Mesenchymal stem cell (in vitro differentiated cells and primary cell): Measurements from ENCODE around the gene PPL.

ENCODE experiments used
- DNase-seq: peaks from one replicate; pipeline ENCODE4 v3.0.0-alpha.2; 2013
- H2AFZ ChIP-seq: one replicate; pipeline ENCODE4 v1.6.1; 2013; ENCODE audit warnings: low read depth, mild to moderate bottlenecking, control low read depth, inconsistent platforms, low read length, moderate library complexity
- H2AK5ac ChIP-seq: 2 replicates; pipeline ENCODE4 v1.6.1; 2013; ENCODE audit warnings: low read length, moderate library complexity, mild to moderate bottlenecking, inconsistent platforms; ENCODE audit not compliant: severe bottlenecking
- H2BK120ac ChIP-seq: one replicate; pipeline ENCODE4 v1.6.1; 2013; ENCODE audit warnings: low read depth, mild to moderate bottlenecking, inconsistent platforms, low read length, moderate library complexity
- H2BK12ac ChIP-seq, 2 experiments: one replicate each; pipeline ENCODE4 v1.6.1; 2013; ENCODE audit warnings: inconsistent platforms in 2 of 2, low read length in 2 of 2, mild to moderate bottlenecking in 2 of 2, moderate library complexity in 2 of 2, control low read depth in 1 of 2
- H2BK15ac ChIP-seq: one replicate; pipeline ENCODE4 v1.6.1; 2013; ENCODE audit warnings: mild to moderate bottlenecking, low read depth, inconsistent platforms; ENCODE audit not compliant: poor library complexity, severe bottlenecking
- H2BK5ac ChIP-seq: 2 replicates; pipeline ENCODE4 v1.6.1; 2013; ENCODE audit warnings: low read depth, mild to moderate bottlenecking, low read length, control low read depth, inconsistent platforms; ENCODE audit not compliant: poor library complexity, severe bottlenecking
- H3K14ac ChIP-seq, 2 experiments: one replicate each; pipeline ENCODE4 v1.6.1; 2013; ENCODE audit warnings: inconsistent platforms in 2 of 2, low read length in 2 of 2, control low read depth in 1 of 2, mild to moderate bottlenecking in 1 of 2, moderate library complexity in 1 of 2
- H3K18ac ChIP-seq, 2 experiments: one replicate each; pipeline ENCODE4 v1.6.1; 2013; ENCODE audit warnings: inconsistent platforms in 2 of 2, low read length in 2 of 2, control low read depth in 1 of 2, low read depth in 1 of 2, mild to moderate bottlenecking in 1 of 2
- H3K23ac ChIP-seq, 2 experiments: one replicate each; pipeline ENCODE4 v1.6.1; 2013; ENCODE audit warnings: inconsistent platforms in 2 of 2, low read length in 2 of 2, mild to moderate bottlenecking in 2 of 2, moderate library complexity in 2 of 2, control low read depth in 1 of 2
- H3K27ac ChIP-seq: 2 replicates; pipeline ENCODE4 v1.5.1; 2013; ENCODE audit warnings: mild to moderate bottlenecking, moderate library complexity, low read length, control low read depth, inconsistent platforms; ENCODE audit not compliant: poor library complexity, severe bottlenecking
- H3K27me3 ChIP-seq, 2 experiments: 2 replicates each; pipeline versions ENCODE4 v1.6.1 to v1.7.0; 2013; ENCODE audit warnings: low read length in 2 of 2, mild to moderate bottlenecking in 2 of 2, moderate library complexity in 2 of 2, control low read depth in 1 of 2, inconsistent platforms in 1 of 2; ENCODE audit not compliant: control insufficient read depth in 1 of 2, insufficient read depth in 1 of 2
- H3K36me3 ChIP-seq, 2 experiments: 2 replicates each; pipeline versions ENCODE4 v1.6.1 to v1.7.0; 2013; ENCODE audit warnings: low read length in 2 of 2, control low read depth in 1 of 2, inconsistent platforms in 1 of 2, low read depth in 1 of 2, mild to moderate bottlenecking in 1 of 2; ENCODE audit not compliant: insufficient read depth in 2 of 2, control insufficient read depth in 1 of 2
- H3K4ac ChIP-seq, 2 experiments: one replicate each; pipeline ENCODE4 v1.6.1; 2013; ENCODE audit warnings: inconsistent platforms in 2 of 2, low read length in 2 of 2, mild to moderate bottlenecking in 2 of 2, moderate library complexity in 2 of 2, control low read depth in 1 of 2, low read depth in 1 of 2
- H3K4me1 ChIP-seq: 2 replicates; pipeline ENCODE4 v1.6.1; 2013; ENCODE audit warnings: low read depth, low read length, control low read depth; ENCODE audit not compliant: control insufficient read depth, insufficient read depth
- H3K4me2 ChIP-seq: 2 replicates; pipeline ENCODE4 v1.6.1; 2013; ENCODE audit warnings: low read length, mild to moderate bottlenecking, inconsistent platforms; ENCODE audit not compliant: poor library complexity, severe bottlenecking
- H3K4me3 ChIP-seq, 2 experiments: 2 replicates each; pipeline versions ENCODE4 v1.5.1 to v1.7.0; 2013; ENCODE audit warnings: low read length in 2 of 2, mild to moderate bottlenecking in 2 of 2, control low read depth in 1 of 2, low read depth in 1 of 2; ENCODE audit not compliant: insufficient read depth in 1 of 2
- H3K79me1 ChIP-seq: replicated peaks from 2 replicates; pipeline ENCODE4 v1.6.1; 2013; ENCODE audit warnings: mild to moderate bottlenecking, control low read depth, low read length, inconsistent platforms; ENCODE audit not compliant: poor library complexity, severe bottlenecking
- H3K9ac ChIP-seq: 2 replicates; pipeline ENCODE4 v1.7.0; 2013; ENCODE audit warnings: mild to moderate bottlenecking, low read length, moderate library complexity
- H3K9me3 ChIP-seq: 2 replicates; pipeline ENCODE4 v1.7.0; 2013; ENCODE audit warnings: mild to moderate bottlenecking, low read length; ENCODE audit not compliant: control insufficient read depth
- H4K8ac ChIP-seq: one replicate; pipeline ENCODE4 v1.6.1; 2013; ENCODE audit warnings: inconsistent platforms, mild to moderate bottlenecking, low read length, moderate library complexity
- H4K91ac ChIP-seq: one replicate; pipeline ENCODE4 v1.6.1; 2013; ENCODE audit warnings: mild to moderate bottlenecking, low read length, inconsistent platforms
- WGBS: methylation state at CpG from one replicate; pipeline ENCODE4 v1.1.7; 2013; ENCODE audit warnings: mixed read lengths; 5-methylcytosine and 5-hydroxymethylcytosine counted together

PPL gene

GRCh38 chr16:4981473-4981872 is 44.5 kb upstream of the PPL start:
- Histone ChIP-seq H2AK5ac (no peak overlapping the region), H3K79me1 (no peaks in the 10 kb centered on the region), H2BK5ac (no peak overlapping the region), H3K27me3 (peaks cover 34 to 43% of the 10 kb centered on the region in 2 experiments), H2AFZ (no peak overlapping the region), H3K9ac (no peak overlapping the region), H3K9me3 (no peaks in the 10 kb centered on the region), H3K23ac (no peak overlapping the region), H3K4ac (no peak overlapping the region), H3K36me3 (no peaks in the 10 kb centered on the region), H2BK120ac (no peak overlapping the region), H4K91ac (no peak overlapping the region), H3K18ac (no peak overlapping the region), H4K8ac (no peak overlapping the region), H2BK12ac (peak overlapping the region in 1 of 2 experiments; percentile 25), H3K4me3 (no peak overlapping the region), H3K4me1 (no peaks in the 10 kb centered on the region), H2BK15ac (no peak overlapping the region), H3K4me2 (no peak overlapping the region), H3K27ac (no peak overlapping the region), H3K14ac (no peak overlapping the region)
- no peak for DNase-seq
- 86% methylated on average over 7 of the region's 7 CpGs for WGBS

- H2AFZ ChIP-seq: no peak overlapping the region
- no peak overlapping the region for H3K4me3 ChIP-seq
- H2BK12ac ChIP-seq: no peak overlapping the region
- H3K9me3 ChIP-seq: no peaks in the 10 kb centered on the region
- no peak for DNase-seq
- H3K79me1 ChIP-seq: no peaks in the 10 kb centered on the region
- H3K18ac ChIP-seq: no peak overlapping the region
- no peak overlapping the region for H3K27ac ChIP-seq
- H3K4me1 ChIP-seq: no peaks in the 10 kb centered on the region
- peaks cover 29 to 36% of the 10 kb centered on the region in 2 experiments for H3K27me3 ChIP-seq
- no peak overlapping the region for H2BK5ac ChIP-seq
- no peak overlapping the region for H3K9ac ChIP-seq
- H4K91ac ChIP-seq: no peak overlapping the region
- no peak overlapping the region for H3K14ac ChIP-seq
- no peaks in the 10 kb centered on the region for H3K36me3 ChIP-seq
- WGBS: 93% methylated on average over 7 of the region's 10 CpGs
- H2AK5ac ChIP-seq: no peak overlapping the region
- no peak overlapping the region for H3K23ac ChIP-seq
- H2BK120ac ChIP-seq: no peak overlapping the region
- H4K8ac ChIP-seq: no peak overlapping the region
- no peak overlapping the region for H3K4me2 ChIP-seq
- H3K4ac ChIP-seq: no peak overlapping the region
- no peak overlapping the region for H2BK15ac ChIP-seq
Measured at GRCh38 chr16:4980691-4981090, 43.7 kb upstream of the PPL start.

GRCh38 chr16:4979736-4980660 is 43.0 kb upstream of the PPL start:
- Histone ChIP-seq H3K27me3 (peaks cover 29 to 36% of the 10 kb centered on the region in 2 experiments), H4K91ac (no peak overlapping the region), H3K36me3 (no peaks in the 10 kb centered on the region), H2BK5ac (no peak overlapping the region), H3K23ac (no peak overlapping the region), H3K18ac (no peak overlapping the region), H3K27ac (no peak overlapping the region), H3K4me3 (no peak overlapping the region), H2BK120ac (no peak overlapping the region), H3K4me2 (no peak overlapping the region), H3K9ac (no peak overlapping the region), H2AK5ac (no peak overlapping the region), H4K8ac (no peak overlapping the region), H3K9me3 (no peaks in the 10 kb centered on the region), H2BK15ac (no peak overlapping the region), H2AFZ (no peak overlapping the region), H2BK12ac (no peak overlapping the region), H3K4ac (no peak overlapping the region), H3K14ac (no peak overlapping the region), H3K4me1 (no peaks in the 10 kb centered on the region), H3K79me1 (no peaks in the 10 kb centered on the region)
- no peak for DNase-seq
- 85% methylated on average over 25 of the region's 25 CpGs for WGBS

- Histone ChIP-seq H2AK5ac (no peak overlapping the region), H3K9ac (no peak overlapping the region), H3K18ac (no peak overlapping the region), H3K27me3 (peaks cover 29 to 34% of the 10 kb centered on the region in 2 experiments), H3K4me3 (no peak overlapping the region), H3K4me1 (no peaks in the 10 kb centered on the region), H3K4ac (no peak overlapping the region), H3K14ac (no peak overlapping the region), H4K8ac (no peak overlapping the region), H2BK5ac (no peak overlapping the region), H3K36me3 (no peaks in the 10 kb centered on the region), H2BK120ac (no peak overlapping the region), H3K79me1 (no peaks in the 10 kb centered on the region), H3K27ac (no peak overlapping the region), H3K23ac (peak overlapping the region in 1 of 2 experiments; percentile 34), H2AFZ (no peak overlapping the region), H3K4me2 (no peak overlapping the region), H2BK15ac (no peak overlapping the region), H4K91ac (no peak overlapping the region), H3K9me3 (no peaks in the 10 kb centered on the region), H2BK12ac (no peak overlapping the region)
- WGBS: 89% methylated on average over 7 of the region's 7 CpGs
- DNase-seq: no peak
Measured at GRCh38 chr16:4979164-4979563, 42.2 kb upstream of the PPL start.
